Heart right ventricle (tissue), 16 donors: ENCODE data around the gene MYO15B. TPM values are rescaled to one million over a fixed set of nuclear protein-coding genes. Genes with fewer than 3 reads are reported as not detected.
A peak's percentile ranks its signal among the peaks of the same experiment; 100 is the strongest.

ENCODE experiments used
- ATAC-seq, 8 donors: fragments of 200-7000 bp; cut with Tn5 transposase; one replicate each; pipeline ENCODE4 v1.9.1; 2020; ENCODE audit warnings: mild to moderate bottlenecking in 8 of 8, moderate library complexity in 8 of 8, moderate number of reproducible peaks in 1 of 8
- DNase-seq, 2 donors: peaks; one replicate each; pipeline ENCODE4 v3.0.0-alpha.2; 2020
- H3K27ac ChIP-seq, 10 donors: fragments of 200-600 bp; sonication (generic) in 2 of 10; one replicate each; pipeline versions ENCODE4 v1.5.0 to v1.8.0; 2020 to 2022; ENCODE audit warnings: mild to moderate bottlenecking in 3 of 10
- H3K27me3 ChIP-seq, 7 donors: fragments of 200-600 bp; one replicate each; pipeline ENCODE4 v1.8.0; 2021 to 2022; ENCODE audit warnings: mild to moderate bottlenecking in 2 of 7
- H3K36me3 ChIP-seq, 9 donors: fragments of 200-600 bp; sonication (generic) in 1 of 9; one replicate each; pipeline versions ENCODE4 v1.5.0 to v1.8.0; 2020 to 2022; ENCODE audit warnings: mild to moderate bottlenecking in 2 of 9
- H3K4me1 ChIP-seq, 9 donors: fragments of 200-600 bp; sonication (generic) in 1 of 9; one replicate each; pipeline versions ENCODE4 v1.5.0 to v1.8.0; 2020 to 2022; ENCODE audit warnings: mild to moderate bottlenecking in 4 of 9
- H3K4me3 ChIP-seq, 10 donors: fragments of 200-600 bp; sonication (generic) in 2 of 10; one replicate each; pipeline versions ENCODE4 v1.5.0 to v1.8.0; 2020 to 2022; ENCODE audit warnings: mild to moderate bottlenecking in 7 of 10, moderate library complexity in 2 of 10
- H3K9me3 ChIP-seq, 11 donors: fragments of 200-600 bp in 10 of 11; sonication (generic) in 2 of 11; one replicate each; pipeline versions ENCODE4 v1.5.0 to v1.8.0; 2013 to 2022; ENCODE audit warnings: mild to moderate bottlenecking in 2 of 11, control low read depth in 1 of 11, moderate library complexity in 1 of 11
- WGBS, 2 donors: extraction: QIAGEN DNeasy Blood & Tissue Kit; methylation state at CpG; one replicate each; pipeline ENCODE4 v1.1.7; 2013; ENCODE audit warnings: inconsistent platforms in 1 of 2; 5-methylcytosine and 5-hydroxymethylcytosine counted together
- intact Hi-C, 10 donors: fragments of 100-400 bp; cut with DNase I; formaldehyde crosslinking; loops; one replicate each; pipeline versions ENCODE4 v1.11.1 to v1.14.2; 2022
- polyA plus RNA-seq, 2 donors: library from polyadenylated mRNA; stranded (reverse); fragments of 200-250 nt; gene quantifications; one replicate each; pipeline ENCODE4 v1.2.3, GENCODE V29; 2013
- total RNA-seq, 10 donors: library from RNA; stranded (reverse); fragmentation: NEBNext Ultra II Directional in 3 of 10; extraction: Animal tissue kit (Norgen Biotek cat#: 25700) in 3 of 10; gene quantifications; one replicate each; pipeline versions ENCODE4 v1.2.1 to v1.2.4, GENCODE V29; 2021 to 2023
- TF ChIP-seq, protein P1 (sequence below), 9 donors: fragments of 200-600 bp; sonication (generic) in 2 of 9; IDR thresholded peaks; one replicate each; pipeline versions ENCODE4 v1.5.0 to v1.8.0; 2021 to 2022; ENCODE audit warnings: antibody characterized with exemption in 9 of 9, mild to moderate bottlenecking in 5 of 9, moderate library complexity in 1 of 9
- donor health status: Arrhythmogenic right ventricular cardiomyopathy.
- donor health status: ischemic (EF 13 %, LVEDD 7.1; RV severe dilation, severe dysfunction).
- donor health status: healthy with polysubstance abuse.
- donor health status: DM: no; HTN: yes; CAD: no.
- donor health status: DM: no; HTN: no; CAD: no.
- donor health status: ischemic (EF 25% LVEDD 6.9; RV normal size, moderate dysfunction).
- donor health status: ischemic (EF 25% LVEDD 5.7; RV mildly dilated, moderate dysfunction).
- donor health status: healthy.
- donor health status: DM: yes; HTN: yes; CAD: no.
- donor health status: Ischemic cardiomyopathy.
- donor health status: ischemic (EF 35%, LVEDD 5.7; RV mildly dilated, moderate dysfunction).
- donor health status: nonischemic (EF 11% LVEDD 7.7; RV severe dilation, severe dysfunction).
- donor health status: DM: yes; HTN: yes; CAD: no.
- donor health status: PGD.
- donor health status: ischemic (EF 29% LVEDD 5.4; RV normal size, mild dysfunction).
- donor health status: nonischemic (EF 23%, LVEDD 6.1; RV moderate dilation, normal function).

MYO15B gene
- total and polyA plus RNA-seq, 12 donors, result 27.9 to 205 (median 45.8) TPM

DNA sequence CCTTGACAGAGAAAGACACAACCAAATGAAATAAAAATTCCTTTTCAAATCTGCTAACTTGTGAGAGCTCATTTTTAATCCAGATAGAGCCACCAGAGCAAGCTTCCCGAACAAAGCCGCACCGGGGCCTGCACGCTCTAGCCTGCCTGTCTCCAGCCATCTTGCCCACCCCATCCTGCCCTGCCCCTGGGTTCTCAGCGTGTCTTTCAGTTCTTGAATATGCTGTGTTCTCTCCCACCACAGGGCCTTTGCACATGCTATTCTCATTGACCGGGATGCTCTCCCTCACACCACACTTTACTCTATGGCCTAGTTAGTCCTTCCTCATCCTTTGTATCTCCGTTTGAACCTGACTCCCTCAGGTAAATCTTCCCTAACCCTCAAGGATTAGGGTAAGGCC lies 60.3 kb downstream of the MYO15B start:
- H3K27me3 ChIP-seq, result no peaks in the 10 kb centered on the region
- DNase-seq (no peak), ATAC-seq (no peak)
- intact Hi-C loops, result no loop called here
- WGBS, 2 donors, result 98 to 99% methylated on average over 7 of the region's 7 CpGs
- peaks cover 0 to 91% (median 21%) of the 10 kb centered on the region in 9 donors for H3K36me3 ChIP-seq
- no peak overlapping the region for H3K27ac ChIP-seq
- TF ChIP-seq, protein P1, sequence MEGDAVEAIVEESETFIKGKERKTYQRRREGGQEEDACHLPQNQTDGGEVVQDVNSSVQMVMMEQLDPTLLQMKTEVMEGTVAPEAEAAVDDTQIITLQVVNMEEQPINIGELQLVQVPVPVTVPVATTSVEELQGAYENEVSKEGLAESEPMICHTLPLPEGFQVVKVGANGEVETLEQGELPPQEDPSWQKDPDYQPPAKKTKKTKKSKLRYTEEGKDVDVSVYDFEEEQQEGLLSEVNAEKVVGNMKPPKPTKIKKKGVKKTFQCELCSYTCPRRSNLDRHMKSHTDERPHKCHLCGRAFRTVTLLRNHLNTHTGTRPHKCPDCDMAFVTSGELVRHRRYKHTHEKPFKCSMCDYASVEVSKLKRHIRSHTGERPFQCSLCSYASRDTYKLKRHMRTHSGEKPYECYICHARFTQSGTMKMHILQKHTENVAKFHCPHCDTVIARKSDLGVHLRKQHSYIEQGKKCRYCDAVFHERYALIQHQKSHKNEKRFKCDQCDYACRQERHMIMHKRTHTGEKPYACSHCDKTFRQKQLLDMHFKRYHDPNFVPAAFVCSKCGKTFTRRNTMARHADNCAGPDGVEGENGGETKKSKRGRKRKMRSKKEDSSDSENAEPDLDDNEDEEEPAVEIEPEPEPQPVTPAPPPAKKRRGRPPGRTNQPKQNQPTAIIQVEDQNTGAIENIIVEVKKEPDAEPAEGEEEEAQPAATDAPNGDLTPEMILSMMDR (IDR thresholded peaks at IDR 0.05), result no peak
- H3K4me1 ChIP-seq, result peaks cover 0 to 10% (median 4%) of the 10 kb centered on the region in 9 donors
- H3K4me3 ChIP-seq, result no peak overlapping the region
- no peaks in the 10 kb centered on the region for H3K9me3 ChIP-seq

DNA sequence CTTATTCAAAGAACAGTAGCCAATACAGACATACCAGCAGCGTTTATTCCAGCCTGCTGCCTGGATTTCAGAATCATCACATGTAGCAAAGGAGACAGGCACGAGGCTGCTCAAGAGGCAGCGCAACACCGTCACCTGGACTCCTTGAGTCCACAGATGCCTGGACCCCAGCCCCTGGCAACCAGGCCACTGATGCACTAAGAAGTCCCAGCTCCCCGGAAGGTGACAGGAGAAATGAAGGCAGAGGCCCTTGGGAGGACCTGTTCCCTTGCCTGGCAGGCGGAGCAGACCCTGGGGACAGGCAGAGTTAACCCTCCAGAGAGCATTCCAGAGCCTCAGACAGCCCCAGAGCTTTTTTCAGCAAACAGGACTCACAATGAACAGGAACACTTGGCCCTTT lies 62.1 kb downstream of the MYO15B start:
- peaks cover 0 to 22% (median 0%) of the 10 kb centered on the region in 9 donors for H3K4me1 ChIP-seq
- TF ChIP-seq, protein P1 (IDR thresholded peaks at IDR 0.05), result no peak
- WGBS, 2 donors, result 94 to 95% methylated on average over 6 of the region's 6 CpGs
- H3K9me3 ChIP-seq, result no peaks in the 10 kb centered on the region
- no peak overlapping the region for H3K4me3 ChIP-seq
- intact Hi-C loops, result no loop called here
- DNase-seq, result no peak
- peaks cover 0 to 93% (median 21%) of the 10 kb centered on the region in 9 donors for H3K36me3 ChIP-seq
- H3K27me3 ChIP-seq, result no peaks in the 10 kb centered on the region
- ATAC-seq, result no peak
- no peak overlapping the region for H3K27ac ChIP-seq

DNA sequence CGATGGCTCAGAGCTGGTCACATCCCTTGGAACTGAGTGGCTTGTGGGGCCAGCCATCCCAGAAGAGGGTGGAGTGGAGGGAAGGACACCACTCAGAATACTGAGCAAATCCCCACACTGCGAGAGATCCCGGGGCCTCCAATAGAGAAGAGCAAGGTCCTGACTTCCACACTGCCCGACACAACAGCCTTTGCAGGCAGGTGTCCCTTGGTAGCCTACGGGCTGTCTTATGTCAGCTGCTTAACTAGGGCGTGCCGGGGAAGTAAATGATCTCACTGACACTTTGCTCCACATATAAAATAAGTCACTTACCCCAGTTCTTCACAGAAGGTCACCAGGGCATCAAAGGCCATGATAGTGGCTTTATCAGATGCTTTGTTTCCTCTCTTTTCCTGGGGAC lies 63.3 kb downstream of the MYO15B start:
- peaks cover 0 to 21% (median 0%) of the 10 kb centered on the region in 9 donors for H3K4me1 ChIP-seq
- intact Hi-C loops, result no loop called here
- TF ChIP-seq, protein P1 (IDR thresholded peaks at IDR 0.05), result no peak
- ATAC-seq, result no peak
- peaks cover 0 to 96% (median 25%) of the 10 kb centered on the region in 9 donors for H3K36me3 ChIP-seq
- H3K27me3 ChIP-seq, result no peaks in the 10 kb centered on the region
- H3K9me3 ChIP-seq, result no peaks in the 10 kb centered on the region
- no peak for DNase-seq
- no peak overlapping the region for H3K27ac ChIP-seq
- H3K4me3 ChIP-seq, result no peak overlapping the region
- 97 to 99% methylated on average over 7 of the region's 7 CpGs for WGBS, 2 donors

DNA sequence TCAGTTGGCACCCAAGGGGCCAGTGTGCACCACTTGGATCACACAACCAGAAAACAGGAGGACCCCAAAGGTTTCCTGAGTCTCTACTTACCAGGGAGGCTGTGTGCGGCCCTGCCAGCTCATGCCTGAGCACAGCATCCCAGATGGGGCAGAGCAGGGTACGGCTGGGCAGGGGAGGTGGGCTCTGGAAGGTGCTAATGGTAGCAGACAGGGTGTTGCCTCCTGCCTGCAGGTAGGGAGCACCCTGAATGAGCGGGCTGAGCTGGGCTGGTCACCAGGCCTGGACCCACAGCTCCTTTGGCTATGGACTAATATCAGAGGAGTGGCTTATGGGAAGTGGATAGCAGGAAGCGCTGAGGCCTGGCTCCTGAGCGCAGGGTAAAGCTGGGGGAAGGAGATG lies 64.7 kb downstream of the MYO15B start:
- no peaks in the 10 kb centered on the region for H3K9me3 ChIP-seq
- no peak for DNase-seq
- H3K27me3 ChIP-seq, result no peaks in the 10 kb centered on the region
- no peak overlapping the region for H3K27ac ChIP-seq
- ATAC-seq, result peak in 1 of 8 donors; percentile 59
- peaks cover 0 to 96% (median 33%) of the 10 kb centered on the region in 9 donors for H3K36me3 ChIP-seq
- 95 to 98% methylated on average over 5 of the region's 5 CpGs for WGBS, 2 donors
- TF ChIP-seq, protein P1 (IDR thresholded peaks at IDR 0.05), result no peak
- intact Hi-C loops, result no loop called here
- H3K4me1 ChIP-seq, result peaks cover 0 to 15% (median 0%) of the 10 kb centered on the region in 9 donors
- H3K4me3 ChIP-seq, result no peak overlapping the region
